ENCODE data around the gene MSL3B.

MSL3B gene

GRCh38 chr2:233852056-233852455, 16.1 kb downstream of the MSL3B start:
- DNase-seq: no peak

DNA sequence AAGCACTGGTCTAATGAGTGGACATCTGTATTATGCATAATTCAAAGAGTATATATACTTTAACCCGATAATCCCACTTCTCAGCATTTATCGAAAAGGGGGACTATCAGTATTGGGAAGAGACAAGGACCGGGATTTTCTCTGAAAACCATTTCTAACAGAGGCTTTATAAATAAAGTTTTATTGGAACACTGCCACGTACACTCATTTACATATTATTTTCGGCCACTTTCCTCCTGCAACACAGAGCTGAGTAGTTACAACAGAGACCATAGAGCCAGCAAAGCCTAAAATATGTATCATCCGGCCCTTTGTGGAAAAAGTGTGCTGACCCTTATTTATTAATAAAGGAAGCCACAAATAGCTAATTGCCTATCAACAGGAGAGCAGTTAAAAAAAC, 17.0 kb downstream of the MSL3B start:
- no peak for DNase-seq

- DNase-seq: no peak
Observed at GRCh38 chr2:233850745-233851144, 17.4 kb downstream of the MSL3B start.

GRCh38 chr2:233849607-233850271, 18.4 kb downstream of the MSL3B start:
- no peak for DNase-seq

DNA sequence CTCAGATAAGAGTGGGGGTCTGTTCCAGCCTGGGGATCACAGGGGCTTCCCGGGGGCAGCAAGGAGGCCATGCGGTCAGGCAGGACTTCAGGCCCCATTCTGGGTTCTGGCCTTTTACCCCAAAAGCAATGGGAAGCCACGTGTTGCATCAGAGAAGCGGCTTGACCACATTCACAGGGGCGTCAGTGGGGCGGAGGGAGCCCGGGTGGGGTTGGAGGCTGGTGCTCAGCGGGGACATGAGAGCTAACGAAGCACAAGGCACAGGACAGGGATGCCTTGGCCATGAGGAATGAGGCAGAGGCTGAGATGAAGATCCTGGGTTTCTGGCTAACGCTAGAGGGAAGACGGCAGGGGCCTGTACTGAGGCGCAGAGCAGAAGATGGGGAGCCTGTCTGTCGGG, 19.9 kb downstream of the MSL3B start:
- DNase-seq: no peak

DNA sequence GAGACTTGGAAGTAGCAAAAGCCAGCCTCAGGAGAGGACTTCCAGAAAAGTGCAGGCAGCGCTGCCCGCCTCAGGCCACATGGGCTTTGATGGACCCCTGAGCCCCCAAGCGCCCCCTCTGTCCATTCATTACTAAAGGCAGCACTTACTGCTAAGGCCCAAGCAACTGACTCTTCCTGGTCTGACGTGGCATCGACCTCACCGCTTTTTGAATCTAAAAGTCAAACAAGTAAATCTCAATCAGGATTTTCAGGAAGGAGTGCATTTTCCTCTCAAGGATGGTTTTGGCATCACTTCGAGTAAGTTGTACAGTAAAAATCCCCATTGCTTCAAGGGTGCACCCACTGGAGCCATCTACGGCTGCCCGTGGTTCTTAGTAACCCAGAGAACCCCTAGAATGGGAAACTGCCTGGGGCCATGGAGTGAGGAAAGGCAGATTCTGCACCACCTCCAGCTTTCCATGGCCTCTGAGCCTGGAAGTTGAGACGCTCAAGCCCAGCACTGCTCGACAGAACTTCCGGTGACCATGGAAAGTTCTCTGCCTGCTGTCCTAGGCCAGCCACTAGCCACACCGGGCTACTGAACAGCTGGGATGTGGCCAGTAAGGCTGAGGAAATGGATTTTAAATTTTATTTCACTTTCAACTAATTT, 20.8 kb downstream of the MSL3B start:
- DNase-seq: no peak

GRCh38 chr2:233846387-233847247, 21.6 kb downstream of the MSL3B start:
- no peak for DNase-seq

GRCh38 chr2:233845301-233846060, 22.7 kb downstream of the MSL3B start:
- DNase-seq: no peak

DNA sequence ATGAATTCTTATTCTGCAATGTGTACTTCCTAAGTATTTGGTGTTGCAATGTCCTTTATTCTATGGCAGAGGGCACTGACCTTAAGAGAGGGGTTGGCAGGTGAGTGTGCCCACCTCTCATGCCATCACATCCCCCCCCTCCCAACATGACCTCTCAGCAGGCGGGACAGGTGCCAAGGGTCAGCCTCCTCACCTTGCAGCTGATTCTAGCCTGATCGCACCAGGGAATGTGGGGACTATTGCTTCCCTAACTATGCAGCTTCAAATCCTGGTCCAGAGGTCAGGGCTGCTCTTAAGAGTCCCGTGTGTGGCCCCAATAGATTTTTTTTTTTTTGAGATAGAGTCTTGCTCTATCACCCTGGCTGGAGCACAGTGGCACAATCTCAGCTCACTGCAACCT, 23.4 kb downstream of the MSL3B start:
- no peak for DNase-seq

- no peak for DNase-seq
Observed at GRCh38 chr2:233844064-233844807, 23.9 kb downstream of the MSL3B start.

- no peak for DNase-seq
Observed at GRCh38 chr2:233841183-233841582, 27.0 kb downstream of the MSL3B start.

DNA sequence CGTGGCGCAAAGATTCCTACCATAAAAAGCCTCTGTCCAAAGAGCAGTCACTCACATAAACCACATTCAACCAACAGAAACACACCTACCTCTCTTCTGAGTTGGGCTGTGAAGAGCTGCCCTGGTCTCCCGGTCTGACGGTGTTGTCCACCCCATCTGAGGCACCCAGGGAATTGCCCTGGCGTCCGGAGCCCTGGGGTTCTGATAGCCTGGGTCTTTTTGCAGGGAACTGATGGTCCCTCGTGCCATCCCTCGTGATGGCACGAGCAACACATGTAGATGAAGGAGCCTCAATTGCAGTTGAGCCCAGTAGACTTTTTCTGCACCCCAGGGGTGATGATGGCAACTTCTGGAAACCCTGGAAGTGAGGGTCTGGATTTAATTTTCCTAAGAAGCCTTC, 27.7 kb downstream of the MSL3B start:
- DNase-seq: no peak

DNA sequence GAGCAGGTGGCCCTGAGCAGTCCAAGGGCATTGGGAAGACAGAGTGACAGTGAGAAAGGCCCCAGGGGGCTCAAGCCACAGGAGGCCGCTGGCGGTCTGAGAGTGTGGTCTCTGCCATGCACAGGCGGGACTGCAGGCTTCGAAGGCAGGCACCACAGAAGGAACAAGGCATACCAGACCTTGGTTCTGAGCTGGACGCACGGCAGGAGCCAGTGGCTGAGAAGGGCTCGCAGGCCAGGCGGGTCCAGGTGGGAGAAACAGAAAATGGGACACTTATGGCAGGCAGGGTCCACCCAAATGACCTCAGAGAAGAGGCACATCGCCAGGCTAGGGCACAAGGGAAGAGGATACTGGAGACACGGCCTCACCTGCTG, 28.8 kb downstream of the MSL3B start:
- DNase-seq: no peak

- no peak for DNase-seq
Observed at GRCh38 chr2:233838726-233839446, 29.3 kb downstream of the MSL3B start.

- DNase-seq: no peak
Observed at GRCh38 chr2:233838251-233838650, 29.9 kb downstream of the MSL3B start.

- DNase-seq: no peak
Observed at GRCh38 chr2:233837694-233838229, 30.4 kb downstream of the MSL3B start.

- no peak for DNase-seq
Observed at GRCh38 chr2:233836359-233836758, 31.8 kb downstream of the MSL3B start.

GRCh38 chr2:233835230-233836186, 32.7 kb downstream of the MSL3B start:
- DNase-seq: no peak

DNA sequence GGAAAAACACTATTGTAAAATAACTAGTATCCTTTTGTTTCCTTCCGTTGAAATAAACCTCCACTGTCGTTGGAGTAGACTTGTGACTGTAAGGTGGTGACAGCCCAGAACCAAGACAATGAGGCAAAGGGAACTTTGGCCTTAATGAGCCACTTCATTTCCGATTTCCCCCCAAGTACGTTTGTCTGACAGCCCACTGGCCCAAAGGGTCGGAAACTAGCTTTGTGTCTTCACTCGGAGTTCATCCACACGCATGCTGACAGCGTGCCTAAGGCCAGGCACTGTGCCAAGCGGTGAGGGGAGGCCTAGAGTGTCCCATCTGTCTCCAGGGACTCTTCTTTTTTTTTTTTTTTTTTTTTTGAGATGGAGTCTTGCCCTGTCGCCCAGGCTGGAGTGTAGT, 34.8 kb downstream of the MSL3B start:
- no peak for DNase-seq

- no peak for DNase-seq
Observed at GRCh38 chr2:233832869-233833311, 35.3 kb downstream of the MSL3B start.

All from activated T-cell treated with anti-CD3 and anti-CD28 coated beads, Interleukin-2, amount 50 U/mL, for 1 hour (primary cell).